NCI-H510A (cell line): ENCODE data around the gene BCL7B.
"Not testable (repeated sequence)": the region's sequence is repeated elsewhere in the genome, so short reads cannot be mapped to it uniquely, and the experiment has no call there.

Experiments
- DNase-seq: peaks from one replicate; lab custom pipeline; 2025; lab: John Stamatoyannopoulos, UW

Gene BCL7B

DNA sequence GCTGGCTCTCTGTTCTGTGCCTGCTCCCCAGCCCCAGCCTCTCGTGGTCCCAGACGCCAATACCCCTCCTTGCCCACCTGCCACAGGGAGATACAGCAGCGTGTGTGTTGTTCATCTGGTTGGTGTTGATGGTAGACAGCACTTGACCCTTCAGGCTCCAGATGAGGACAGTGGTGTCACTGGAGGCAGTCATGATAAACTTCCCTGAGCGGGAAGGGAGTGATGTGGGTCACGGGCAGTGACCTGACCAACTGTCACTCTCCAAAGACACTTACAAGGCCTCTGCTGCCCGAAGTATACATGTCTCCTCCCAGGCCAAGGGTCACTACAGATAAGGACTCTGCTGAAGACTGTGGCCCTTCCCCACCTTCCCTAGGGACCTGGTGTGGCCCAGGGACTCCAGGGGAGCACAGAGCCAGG lies 15.3 kb upstream of the BCL7B start:
- no peak for DNase-seq

DNA sequence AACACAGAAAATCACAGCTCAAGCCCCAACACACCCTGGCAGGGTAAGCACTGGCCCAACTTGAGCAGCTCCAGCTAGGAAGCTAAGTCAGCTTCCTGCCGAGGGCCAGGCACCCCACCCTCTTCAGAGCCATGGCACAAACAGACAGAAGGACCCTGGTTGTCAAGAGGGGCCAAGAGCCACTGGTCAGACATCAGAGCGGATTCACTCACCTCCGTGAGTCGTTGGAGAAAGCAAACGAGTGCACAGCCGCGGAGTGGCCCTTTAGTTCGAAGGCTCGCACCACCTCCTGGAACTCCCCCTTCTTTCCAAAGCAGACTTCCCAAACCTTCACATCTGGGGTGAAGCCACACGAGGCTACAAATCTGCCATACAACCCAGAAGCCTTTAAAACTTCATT lies 13.5 kb upstream of the BCL7B start:
- no peak for DNase-seq

DNA sequence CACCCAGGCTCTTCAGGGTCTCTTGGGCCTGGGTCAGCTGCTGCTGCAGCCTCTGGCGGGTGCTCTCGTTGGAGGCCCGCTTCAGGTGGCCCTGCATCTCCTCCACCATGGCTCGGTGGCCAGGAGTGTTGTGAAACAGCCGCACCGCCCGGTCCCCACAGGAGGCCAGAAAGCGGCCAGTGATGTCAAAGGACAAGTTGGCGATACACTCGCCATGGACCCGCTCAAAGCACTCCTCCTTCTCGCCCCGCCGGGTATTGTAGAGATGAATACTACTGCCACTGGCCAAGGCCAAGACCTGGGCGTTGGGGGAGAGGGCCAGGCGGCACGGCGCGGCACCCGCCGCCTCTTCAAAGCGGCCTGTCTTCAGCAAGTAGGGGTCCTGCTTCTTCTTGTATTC lies 13.0 kb upstream of the BCL7B start:
- no peak for DNase-seq

DNA sequence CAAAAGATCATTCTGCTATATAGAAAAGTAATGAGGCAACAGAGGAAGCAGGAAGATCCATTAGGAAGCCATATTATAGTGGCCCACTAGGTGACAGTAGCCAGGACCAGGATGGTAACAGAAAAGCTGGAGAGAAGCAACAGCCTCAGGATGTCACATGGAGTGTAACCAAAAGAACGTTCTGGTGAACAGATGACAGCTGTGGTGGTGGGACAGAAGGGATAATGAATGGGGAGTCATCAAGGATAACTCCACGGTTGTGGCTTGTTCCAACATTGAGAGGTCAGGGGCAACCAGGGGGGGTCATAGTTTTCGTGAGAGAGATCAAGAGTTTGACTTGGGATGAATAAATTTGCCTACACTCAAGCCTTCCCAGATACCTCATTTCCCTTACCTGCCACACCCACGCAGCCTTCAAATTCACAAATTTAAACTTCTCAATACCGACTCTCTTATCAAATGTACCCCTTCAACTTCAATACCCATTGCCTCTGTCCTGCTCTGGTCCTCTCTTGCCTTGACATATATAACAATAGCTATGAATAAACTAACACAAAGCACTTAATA lies 11.6 kb upstream of the BCL7B start:
- DNase-seq, result no peak

DNA sequence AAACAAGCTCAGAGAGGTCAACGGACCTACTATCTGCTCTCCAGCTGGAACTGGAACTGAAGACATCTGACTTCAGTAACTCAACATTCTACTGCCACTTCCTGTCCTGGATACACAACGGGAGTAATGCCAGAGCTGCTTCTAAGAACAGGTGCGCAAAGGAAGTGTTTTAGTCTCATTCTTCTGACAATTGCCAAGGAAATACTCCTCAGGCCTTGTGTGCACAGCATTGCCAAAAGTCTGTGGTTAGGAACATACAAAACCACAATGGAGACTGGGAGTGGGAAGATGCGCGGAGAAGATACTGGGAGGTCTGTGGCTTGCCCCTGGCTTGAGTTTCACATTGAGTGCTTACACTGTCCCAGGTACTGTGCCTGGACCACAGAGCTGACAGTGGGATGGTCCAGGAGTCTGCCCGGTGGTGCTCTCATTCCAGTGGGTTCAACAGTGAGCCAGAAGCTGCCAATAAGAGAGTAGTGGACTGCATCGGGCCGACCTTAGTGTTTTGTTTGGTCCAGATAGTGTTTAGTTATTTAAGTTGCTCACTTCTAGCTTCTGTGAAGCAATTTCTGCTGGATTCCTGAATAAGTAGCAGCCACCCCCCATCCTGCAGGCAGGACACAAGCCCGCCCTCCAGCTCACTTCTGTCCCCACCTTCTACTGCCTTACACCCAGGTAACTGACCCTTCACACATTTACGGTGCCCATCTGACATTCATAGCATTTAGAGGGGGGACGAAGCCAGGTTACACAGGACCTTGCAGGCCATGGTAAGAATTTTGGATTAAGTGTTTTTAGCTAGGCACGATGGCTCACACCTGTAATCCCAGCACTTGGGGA lies 10.6 kb upstream of the BCL7B start:
- DNase-seq, result no peak

DNA sequence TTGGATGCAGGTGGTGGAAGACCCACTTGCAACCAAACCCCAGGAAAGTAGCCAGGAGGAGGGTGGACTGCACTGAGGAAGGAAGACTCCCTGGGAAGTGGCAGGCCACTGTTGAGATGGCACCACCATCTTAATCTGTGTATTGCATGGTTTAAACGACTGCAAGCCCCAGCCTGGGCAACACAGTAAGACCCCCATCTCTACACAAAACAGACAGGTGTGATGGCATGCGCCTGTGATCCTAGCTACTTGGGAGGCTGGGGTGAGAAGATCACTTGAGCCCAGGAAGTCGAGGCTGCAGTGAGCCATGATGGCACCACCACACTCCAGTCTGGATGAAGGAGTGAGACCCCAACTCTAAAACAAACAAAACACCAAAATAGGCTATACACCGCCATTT lies 9.7 kb upstream of the BCL7B start:
- DNase-seq, result no peak

DNA sequence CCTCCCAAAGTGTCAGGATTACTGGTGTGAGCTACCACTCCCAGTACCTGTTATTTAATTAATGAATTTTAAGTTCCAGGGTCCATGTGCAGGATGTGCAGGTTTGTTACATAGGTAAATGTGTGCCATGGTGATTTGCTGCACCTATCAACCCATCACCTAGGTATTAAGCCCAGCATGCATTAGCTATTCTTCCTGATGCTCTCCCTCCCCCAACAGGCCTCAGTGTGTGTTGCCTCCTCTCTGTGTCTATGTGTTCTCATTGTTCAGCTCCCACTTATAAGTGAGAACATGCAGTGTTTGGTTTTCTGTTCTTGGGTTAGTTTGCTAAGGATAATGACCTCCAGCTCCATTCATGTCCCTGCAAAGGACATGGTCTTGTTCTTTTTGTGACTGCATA lies 8.9 kb upstream of the BCL7B start:
- not testable (repeated sequence) for DNase-seq

DNA sequence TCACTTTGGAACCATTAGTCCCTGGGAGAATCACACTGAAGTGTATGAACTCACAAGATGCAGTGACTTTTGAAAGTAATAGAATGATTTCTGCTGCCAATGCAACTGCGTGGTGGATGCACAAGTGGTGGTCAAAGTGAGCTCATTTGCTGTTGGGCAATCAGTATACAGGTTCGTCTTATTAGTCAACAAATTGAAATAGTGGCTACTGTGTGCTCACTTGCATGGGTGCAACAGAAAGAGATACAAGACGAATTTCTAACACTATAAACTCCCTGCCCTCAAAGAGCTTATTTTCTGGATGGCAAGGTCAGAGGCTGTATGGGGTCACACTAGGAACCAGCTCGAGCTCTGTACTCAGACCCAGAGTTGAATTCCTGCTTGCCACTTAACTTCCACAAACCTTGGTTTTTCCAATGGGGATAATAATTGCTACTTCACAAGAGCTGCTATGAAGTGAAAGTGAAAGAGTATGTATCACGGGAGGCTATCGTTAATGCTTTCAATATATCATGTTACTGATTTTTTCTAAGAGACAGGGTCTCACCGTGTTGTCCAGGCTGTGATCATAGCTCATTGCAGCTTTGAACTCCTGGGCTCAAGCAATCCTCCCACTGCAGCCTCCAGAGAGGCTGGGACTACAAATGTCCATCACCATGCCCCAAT lies 8.3 kb upstream of the BCL7B start:
- DNase-seq, result no peak

DNA sequence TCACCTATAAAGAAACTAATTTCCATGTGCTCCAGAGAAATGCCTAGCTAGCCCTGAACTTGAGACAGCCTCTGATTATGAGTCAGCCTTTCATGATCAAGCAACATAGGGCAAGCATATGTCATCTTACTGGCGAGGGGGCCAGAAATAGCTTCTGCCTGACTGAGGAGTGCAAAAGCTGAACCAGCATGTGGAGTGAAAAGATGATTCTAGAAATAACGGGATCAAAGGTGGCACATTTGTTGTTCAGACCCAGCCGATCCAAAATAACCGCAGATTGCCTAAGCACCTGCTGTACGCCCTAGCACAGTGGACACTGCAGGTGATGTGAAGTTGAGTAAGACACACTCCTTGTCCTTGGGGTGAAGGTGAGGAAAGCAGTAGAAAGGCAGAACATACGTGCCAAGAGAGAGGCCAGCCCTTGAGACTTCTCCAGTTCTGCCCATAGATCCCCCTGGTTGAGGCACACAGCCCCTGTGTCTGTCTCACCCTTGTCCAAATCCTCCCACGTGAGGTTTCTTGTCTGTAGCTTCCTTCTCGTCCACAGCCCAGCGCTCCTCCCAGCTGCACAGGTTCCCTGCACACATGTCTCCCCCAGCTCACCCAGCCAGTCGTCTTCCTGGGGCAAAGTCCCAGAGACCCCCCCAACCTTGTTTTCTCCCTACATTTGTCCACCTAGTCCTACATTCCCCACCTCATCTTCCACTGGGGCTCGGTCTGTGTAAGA lies 2.8 kb upstream of the BCL7B start:
- DNase-seq, result no peak

DNA sequence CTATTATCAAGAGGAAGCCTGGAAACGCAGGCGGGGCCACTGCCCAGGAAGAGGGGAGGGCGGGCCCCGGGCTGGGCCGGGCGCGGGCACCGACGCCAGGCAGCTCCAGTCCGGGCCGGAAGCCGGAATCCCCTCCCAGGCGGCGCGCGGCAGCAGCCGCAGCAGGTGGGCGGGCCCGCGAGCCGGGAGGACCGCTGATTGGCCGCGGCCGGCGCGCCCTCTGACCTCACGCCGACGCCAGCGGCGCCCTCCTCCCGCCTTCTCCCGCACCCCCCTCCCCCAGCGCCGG lies 438 bp downstream of the BCL7B start:
- peak; percentile 95 for DNase-seq

DNA sequence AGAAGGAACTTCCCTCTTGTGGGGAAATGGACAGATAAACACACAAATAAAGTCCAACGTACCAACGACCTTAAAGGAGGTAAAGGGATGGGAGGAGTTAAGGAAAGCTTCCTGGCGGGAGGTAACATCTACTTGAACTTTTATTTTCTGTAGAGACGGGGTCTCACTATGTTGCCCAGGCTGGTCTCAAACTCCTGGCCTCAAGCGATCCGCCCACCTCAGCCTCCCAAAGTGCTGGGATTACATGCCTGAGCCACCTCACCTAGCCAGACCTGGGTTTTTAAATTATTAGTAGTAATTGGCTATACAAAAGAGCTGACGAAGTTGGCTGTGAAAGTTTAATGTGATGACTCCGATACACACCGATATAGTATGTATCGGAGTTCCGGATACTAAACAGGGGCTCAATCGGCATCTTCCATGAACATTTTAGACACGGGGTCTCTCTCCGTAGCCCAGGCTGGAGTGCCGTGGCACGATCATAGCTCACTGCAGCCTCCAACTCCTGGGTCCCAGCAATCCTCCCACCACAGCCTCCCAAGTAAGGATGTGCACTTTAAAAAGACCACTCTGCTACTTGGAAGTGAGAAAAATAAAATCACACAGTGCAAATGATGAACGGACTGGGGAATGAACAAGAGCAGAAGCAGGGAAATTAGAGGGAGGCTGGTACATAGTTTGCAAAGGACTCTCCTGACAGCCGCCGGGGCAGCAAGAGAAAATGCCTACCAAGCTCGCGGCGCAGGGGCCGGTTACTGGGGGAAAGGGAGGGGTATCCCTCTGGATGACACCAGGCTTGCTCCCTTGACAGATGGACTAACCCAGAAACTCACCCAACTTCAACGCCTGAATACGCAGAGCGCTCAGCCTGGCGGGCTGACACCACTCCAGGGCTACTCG lies 1.0 kb downstream of the BCL7B start:
- no peak for DNase-seq

DNA sequence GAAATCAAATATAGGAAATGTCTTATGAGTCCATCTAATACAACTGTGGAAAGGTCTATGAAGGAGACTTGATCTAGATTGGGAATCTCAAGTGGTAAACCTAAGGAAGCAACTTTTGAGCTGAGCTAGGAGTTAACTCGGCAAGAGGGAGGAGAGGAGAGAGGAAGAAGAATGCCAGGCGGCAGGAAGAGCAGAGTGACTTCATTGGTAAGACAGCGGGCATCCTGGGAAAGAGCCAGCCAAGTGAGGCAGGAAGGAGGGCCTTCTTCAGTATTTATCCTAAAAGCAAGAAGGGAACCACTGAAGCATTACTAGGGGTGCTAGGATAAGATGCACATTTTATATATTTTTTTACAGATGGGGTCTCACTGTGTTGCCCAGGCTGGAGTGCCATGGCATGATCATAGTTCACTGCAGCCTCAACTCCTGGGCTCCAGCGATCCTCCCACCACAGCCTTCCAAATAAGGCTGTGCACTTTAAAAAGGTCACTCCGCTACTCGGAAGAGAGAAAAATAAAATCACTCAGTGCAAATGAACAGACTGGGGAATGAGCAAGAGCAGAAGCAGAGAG lies 2.0 kb downstream of the BCL7B start:
- DNase-seq, result no peak

DNA sequence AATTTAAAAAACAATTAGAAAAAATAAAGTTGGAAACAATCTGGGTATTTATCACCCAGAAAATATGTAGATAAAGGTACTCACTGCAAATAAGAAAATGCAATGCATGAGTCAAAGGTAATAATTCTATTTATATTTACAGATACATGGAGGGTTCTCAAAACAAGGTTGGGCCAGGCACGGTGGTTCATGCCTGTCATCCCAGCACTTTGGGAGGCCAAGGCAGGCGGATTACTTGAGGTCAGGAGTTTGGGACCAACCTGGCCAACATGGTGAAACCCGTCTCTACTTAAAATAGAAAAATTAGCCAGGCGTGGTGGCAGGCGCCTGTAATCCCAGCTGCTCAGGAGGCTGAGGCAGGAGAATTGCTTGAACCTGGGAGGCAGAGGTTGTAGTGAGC lies 7.4 kb downstream of the BCL7B start:
- not testable (repeated sequence) for DNase-seq

DNA sequence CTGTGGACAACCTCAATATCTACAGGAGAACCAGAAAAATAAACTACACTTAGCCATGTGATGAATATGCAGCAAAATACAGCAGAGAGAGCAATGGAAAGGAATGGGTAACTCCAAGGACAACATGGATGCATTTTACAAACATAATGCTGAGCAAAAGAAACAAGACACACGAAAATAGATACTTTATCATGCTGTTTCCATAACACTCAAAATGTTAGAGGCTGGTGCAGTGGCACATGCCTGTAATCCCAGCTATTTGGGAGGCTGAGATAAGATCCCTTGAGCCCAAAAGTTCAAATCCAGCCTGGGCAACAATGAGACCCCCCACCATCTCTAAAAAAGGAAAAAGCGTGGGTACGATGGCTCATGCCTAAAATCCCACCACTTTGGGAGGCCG lies 8.3 kb downstream of the BCL7B start:
- DNase-seq, result no peak

DNA sequence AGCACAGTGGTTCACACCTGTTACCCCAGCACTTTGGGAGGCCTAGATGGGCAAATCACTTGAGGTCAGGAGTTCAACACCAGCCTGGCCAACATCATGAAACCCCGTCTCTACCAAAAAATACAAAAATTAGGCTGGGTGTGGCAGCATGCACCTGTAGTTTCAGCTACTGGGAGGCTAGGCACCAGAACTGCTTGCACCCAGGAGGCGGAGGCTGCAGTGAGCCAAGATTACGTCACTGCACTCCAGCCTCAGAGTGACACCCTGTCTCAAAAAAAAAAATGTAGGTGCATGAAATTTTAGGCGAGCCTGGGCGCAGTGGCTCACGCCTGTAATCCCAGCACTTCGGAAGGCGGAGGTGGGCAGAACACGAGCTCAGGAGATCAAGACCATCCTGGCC lies 9.6 kb downstream of the BCL7B start:
- DNase-seq, result no peak

DNA sequence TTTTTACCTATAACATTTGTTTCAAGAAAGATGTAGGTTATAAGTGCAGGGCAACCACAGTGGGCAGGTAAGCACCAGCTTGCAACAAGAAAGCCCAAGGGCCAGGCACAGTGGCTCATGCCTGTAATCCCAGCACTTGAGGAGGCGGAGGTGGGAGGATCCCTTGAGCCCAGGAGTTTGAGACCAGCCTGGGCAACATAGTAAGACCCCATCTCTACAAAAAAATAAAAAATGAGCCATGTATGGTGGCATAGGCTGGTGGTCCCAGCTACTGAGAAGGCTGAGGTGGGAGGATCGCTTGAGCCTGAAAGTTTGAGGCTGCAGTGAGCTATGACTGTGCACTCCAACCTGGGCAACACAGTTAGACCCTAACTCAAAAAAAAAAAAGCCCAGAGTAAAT lies 12.8 kb downstream of the BCL7B start:
- no peak for DNase-seq

DNA sequence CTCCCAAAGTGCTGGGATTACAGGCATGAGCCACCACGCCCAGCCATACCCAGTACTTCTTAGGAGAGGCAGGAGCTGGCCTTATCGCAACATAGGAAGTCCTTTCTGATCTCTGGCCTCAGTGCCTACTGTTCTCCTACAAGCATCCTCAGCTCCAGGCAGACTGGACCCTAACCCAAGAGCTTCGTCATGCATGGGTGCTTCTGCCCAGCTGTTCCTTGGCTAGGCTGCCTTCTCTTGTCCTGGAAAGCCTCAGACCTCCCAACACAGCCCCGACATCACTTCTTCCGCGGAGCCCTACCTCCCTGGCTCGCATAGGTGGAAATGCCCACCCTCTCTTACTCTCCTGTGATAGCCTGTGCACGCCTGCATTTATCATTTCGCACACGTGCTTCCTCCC lies 15.8 kb downstream of the BCL7B start:
- no peak for DNase-seq

DNA sequence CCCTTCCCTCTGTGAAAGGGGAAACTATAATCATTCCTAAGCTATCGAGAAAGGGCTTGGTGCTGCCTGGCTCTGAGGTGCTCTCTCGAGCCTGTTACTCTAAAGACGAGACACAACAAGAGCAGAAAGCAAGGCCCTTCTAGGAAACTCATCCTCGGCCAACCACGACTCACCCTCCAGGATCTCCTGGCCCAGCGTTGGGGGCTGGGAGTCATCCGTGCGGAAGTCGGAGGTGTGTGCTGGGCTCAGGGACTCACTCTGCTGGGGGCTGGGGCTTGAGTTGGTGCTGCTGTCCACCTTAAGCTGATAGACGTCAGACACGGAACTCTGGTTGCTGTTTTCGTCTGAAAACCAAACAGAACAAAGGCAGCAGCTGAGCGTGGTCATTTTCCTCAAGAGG lies 17.8 kb downstream of the BCL7B start:
- no peak for DNase-seq

DNA sequence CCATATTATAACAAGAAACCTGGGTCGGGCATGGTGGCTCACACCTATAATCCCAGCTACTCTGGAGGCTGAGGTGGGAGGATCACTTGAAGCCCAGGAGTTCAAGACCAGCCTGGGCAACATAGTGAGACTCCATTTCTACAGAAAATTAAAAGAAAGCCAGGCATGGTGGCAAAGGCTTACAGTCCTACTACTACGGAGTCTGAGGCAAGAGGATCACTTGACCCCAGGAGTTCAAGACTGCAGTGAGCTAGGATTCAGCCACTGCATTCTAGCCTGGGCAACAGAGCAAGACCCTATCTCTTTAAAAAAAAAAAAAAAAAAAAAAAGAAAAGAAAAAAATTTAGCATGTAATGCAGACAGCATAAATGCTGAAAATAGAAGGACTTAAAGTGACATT lies 19.0 kb downstream of the BCL7B start:
- not testable (repeated sequence) for DNase-seq

DNA sequence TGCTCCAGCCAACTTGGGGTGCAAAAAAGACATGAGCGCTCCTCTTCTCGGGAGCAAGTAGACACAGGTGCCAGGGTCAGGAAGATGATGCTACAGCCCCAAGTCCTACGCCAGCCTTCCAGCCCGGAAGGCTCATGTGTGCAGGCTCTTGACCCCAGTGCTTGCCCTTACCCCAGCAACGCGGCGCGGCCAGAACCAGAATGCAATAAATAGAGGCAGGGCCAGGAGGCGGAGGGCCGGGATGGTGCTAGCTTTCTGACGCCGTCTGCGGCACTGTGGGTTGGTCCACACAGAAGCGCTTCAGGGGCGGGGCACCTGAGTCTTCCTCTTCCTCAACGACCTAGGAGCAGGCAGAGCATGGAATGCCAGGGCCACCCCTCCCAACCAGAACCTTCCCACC lies 20.4 kb downstream of the BCL7B start:
- no peak for DNase-seq

DNA sequence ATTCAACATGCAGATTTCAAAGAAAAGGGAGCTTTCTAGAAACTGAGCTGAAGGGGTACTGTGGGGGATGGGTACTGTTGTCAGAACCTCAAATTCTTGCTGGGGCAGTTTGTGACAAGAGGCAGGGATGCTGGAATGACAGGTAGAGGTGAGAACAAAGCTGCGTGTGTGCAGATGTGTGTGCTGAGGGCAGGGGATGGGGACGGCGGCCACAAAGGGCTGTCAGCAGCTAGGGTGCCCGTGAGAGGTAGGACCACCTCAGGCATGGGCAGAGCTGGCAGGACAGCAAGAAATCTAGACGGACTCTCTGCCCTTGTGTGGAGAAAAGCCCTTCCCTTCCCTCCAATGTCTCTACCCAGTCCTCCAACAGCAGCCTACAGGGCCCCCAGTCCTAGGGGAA lies 21.0 kb downstream of the BCL7B start:
- no peak for DNase-seq

DNA sequence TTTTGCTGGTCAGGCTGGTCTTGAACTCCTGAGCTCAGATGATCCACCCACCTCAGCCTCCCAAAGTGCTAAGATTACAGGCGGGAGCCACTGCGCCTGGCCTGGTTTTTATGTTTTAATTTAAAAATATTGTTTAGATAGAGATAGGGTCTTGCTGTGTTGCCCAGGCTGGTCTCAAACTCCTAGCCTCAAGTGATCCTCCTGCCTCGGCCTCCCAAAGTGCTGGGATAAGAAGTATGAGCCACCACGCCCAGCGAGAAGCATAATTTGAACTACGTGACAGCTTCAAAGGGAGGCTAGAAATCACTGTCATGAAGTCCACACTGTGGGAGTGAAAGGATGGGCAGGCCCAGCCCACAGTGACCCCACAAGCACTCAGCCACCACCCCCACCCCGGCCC lies 21.6 kb downstream of the BCL7B start:
- not testable (repeated sequence) for DNase-seq
